Measurements from ENCODE around the gene RHBDD1.
A peak's percentile ranks its signal among the peaks of the same experiment; 100 is the strongest.

The RHBDD1 gene

GRCh38 chr2:226881287-226881686 lies 45.4 kb downstream of the RHBDD1 start:
- peaks cover 0 to 18% of the 10 kb centered on the region in 2 donors for H3K4me1 ChIP-seq (ENCODE audit: control insufficient read depth in 1 of 2, insufficient read depth in 2 of 2, low read length in 2 of 2)
- peaks cover 0 to 5% of the 10 kb centered on the region in 2 donors for H3K9me3 ChIP-seq (ENCODE audit: control insufficient read depth in 1 of 2, low read length in 2 of 2)
- no peak overlapping the region for H3K9ac ChIP-seq (ENCODE audit: low read depth in 1 of 2, low read length in 2 of 2)
- H3K4me3 ChIP-seq (ENCODE audit: low read depth in 1 of 2, low read length in 2 of 2), result no peak overlapping the region
- peaks cover 0 to 4% of the 10 kb centered on the region in 2 donors for H3K36me3 ChIP-seq (ENCODE audit: control insufficient read depth in 1 of 2, insufficient read depth in 2 of 2, low read length in 2 of 2)
- H3K27ac ChIP-seq (ENCODE audit: low read depth, low read length), result no peak overlapping the region
- H3K27me3 ChIP-seq (ENCODE audit: control insufficient read depth in 1 of 2, insufficient read depth in 2 of 2, low read length in 2 of 2), result no peaks in the 10 kb centered on the region

DNA sequence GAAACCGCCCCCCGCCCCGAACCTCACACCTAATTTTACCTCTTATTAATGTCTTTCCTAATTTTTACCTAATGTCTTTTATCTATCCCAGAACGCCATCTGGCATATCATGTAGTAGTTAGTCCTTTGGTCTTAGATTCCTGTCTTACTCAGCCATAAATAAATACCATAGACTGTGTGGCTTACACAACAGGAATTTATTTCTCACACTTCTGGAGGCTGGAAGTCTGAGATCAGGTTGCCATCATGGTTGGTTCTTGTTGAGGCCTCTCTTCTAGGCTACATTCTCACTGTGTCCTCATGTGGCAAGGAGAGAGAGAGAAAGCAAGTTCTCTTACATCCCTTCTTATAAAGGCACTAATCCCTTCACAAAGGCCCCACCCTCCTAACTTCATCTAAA lies 46.8 kb downstream of the RHBDD1 start:
- Histone ChIP-seq H3K9me3 (ENCODE audit: control insufficient read depth in 1 of 2, low read length in 2 of 2) (peaks cover 0 to 5% of the 10 kb centered on the region in 2 donors), H3K27ac (ENCODE audit: low read depth, low read length) (no peak overlapping the region), H3K4me1 (ENCODE audit: control insufficient read depth in 1 of 2, insufficient read depth in 2 of 2, low read length in 2 of 2) (peaks cover 0 to 18% of the 10 kb centered on the region in 2 donors), H3K4me3 (ENCODE audit: low read depth in 1 of 2, low read length in 2 of 2) (no peak overlapping the region), H3K36me3 (ENCODE audit: control insufficient read depth in 1 of 2, insufficient read depth in 2 of 2, low read length in 2 of 2) (peaks cover 0 to 4% of the 10 kb centered on the region in 2 donors), H3K27me3 (ENCODE audit: control insufficient read depth in 1 of 2, insufficient read depth in 2 of 2, low read length in 2 of 2) (no peaks in the 10 kb centered on the region), H3K9ac (ENCODE audit: low read depth in 1 of 2, low read length in 2 of 2) (no peak overlapping the region)

DNA sequence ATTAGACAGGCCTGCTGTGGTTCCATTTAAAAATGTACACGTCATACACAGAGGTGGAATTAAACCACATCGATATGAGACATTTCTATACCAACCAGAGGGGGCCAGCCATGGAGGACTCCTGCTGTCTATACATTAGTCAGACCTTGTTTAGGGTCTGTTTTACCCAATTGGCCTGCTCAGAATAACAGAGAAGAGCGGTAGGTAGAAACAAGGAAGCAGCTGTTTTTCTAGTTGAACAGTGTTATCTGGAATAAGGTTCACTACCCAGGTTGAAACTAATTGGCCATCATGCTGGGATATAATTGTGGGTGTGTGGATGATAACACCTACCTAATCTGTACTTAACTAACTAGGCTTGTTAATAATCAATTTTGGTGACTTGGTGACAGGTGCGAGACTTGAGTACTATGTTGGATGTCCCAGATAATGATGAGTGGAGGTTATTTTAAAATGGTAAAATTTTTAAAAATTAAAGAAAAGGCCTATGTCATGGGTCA lies 47.5 kb downstream of the RHBDD1 start:
- H3K9me3 ChIP-seq (ENCODE audit: control insufficient read depth in 1 of 2, low read length in 2 of 2), result peaks cover 0 to 5% of the 10 kb centered on the region in 2 donors
- no peaks in the 10 kb centered on the region for H3K27me3 ChIP-seq (ENCODE audit: control insufficient read depth in 1 of 2, insufficient read depth in 2 of 2, low read length in 2 of 2)
- peak overlapping the region in 1 of 2 donors; percentile 2 for H3K4me3 ChIP-seq (ENCODE audit: low read depth in 1 of 2, low read length in 2 of 2)
- no peak overlapping the region for H3K9ac ChIP-seq (ENCODE audit: low read depth in 1 of 2, low read length in 2 of 2)
- H3K4me1 ChIP-seq (ENCODE audit: control insufficient read depth in 1 of 2, insufficient read depth in 2 of 2, low read length in 2 of 2), result peaks cover 0 to 18% of the 10 kb centered on the region in 2 donors
- peaks cover 0 to 4% of the 10 kb centered on the region in 2 donors for H3K36me3 ChIP-seq (ENCODE audit: control insufficient read depth in 1 of 2, insufficient read depth in 2 of 2, low read length in 2 of 2)
- no peak overlapping the region for H3K27ac ChIP-seq (ENCODE audit: low read depth, low read length)

- Histone ChIP-seq H3K27me3 (ENCODE audit: control insufficient read depth in 1 of 2, insufficient read depth in 2 of 2, low read length in 2 of 2) (no peaks in the 10 kb centered on the region), H3K9me3 (ENCODE audit: control insufficient read depth in 1 of 2, low read length in 2 of 2) (peaks cover 0 to 5% of the 10 kb centered on the region in 2 donors), H3K4me1 (ENCODE audit: control insufficient read depth in 1 of 2, insufficient read depth in 2 of 2, low read length in 2 of 2) (peaks cover 0 to 21% of the 10 kb centered on the region in 2 donors), H3K4me3 (ENCODE audit: low read depth in 1 of 2, low read length in 2 of 2) (no peak overlapping the region), H3K36me3 (ENCODE audit: control insufficient read depth in 1 of 2, insufficient read depth in 2 of 2, low read length in 2 of 2) (peaks cover 0 to 4% of the 10 kb centered on the region in 2 donors), H3K27ac (ENCODE audit: low read depth, low read length) (no peak overlapping the region), H3K9ac (ENCODE audit: low read depth in 1 of 2, low read length in 2 of 2) (no peak overlapping the region)
Measured at GRCh38 chr2:226884166-226884565, 48.3 kb downstream of the RHBDD1 start.

DNA sequence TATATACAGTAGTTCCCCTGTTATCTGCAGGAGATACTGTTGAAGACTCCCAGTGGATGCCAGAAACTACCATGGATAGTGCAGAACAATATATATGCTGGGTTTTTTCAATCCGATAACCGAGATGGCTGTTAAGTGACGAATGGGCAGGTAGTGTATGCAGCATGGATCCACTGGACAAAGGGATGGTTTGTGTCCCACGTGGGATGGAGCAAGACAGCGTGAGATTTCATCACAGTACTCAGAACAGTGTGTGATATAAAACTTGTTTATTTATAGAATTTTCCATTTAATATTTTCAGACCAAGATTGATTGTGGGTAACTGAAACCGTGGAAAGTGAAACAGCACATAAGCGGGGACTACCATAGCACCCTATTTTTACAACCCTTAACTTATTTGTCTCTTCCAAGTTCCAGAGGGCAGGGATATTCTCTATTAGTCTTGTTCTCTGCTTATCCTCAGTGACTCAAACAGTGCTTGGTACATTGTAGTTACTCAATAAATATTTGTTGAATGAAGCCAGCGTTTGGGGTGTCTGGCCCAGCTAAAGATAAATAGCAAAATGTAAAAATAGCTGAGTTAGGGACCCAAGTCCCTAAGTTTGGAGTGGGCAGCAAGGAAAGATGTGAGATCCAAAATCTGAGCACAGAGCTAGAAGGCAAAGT lies 50.0 kb downstream of the RHBDD1 start:
- no peak overlapping the region for H3K9ac ChIP-seq (ENCODE audit: low read depth in 1 of 2, low read length in 2 of 2)
- peaks cover 0 to 4% of the 10 kb centered on the region in 2 donors for H3K36me3 ChIP-seq (ENCODE audit: control insufficient read depth in 1 of 2, insufficient read depth in 2 of 2, low read length in 2 of 2)

GRCh38 chr2:226887940-226888339 lies 52.1 kb downstream of the RHBDD1 start:
- no peaks in the 10 kb centered on the region for H3K36me3 ChIP-seq (ENCODE audit: control insufficient read depth in 1 of 2, insufficient read depth in 2 of 2, low read length in 2 of 2)
- peaks cover 0 to under 1% of the 10 kb centered on the region in 2 donors for H3K9me3 ChIP-seq (ENCODE audit: control insufficient read depth in 1 of 2, low read length in 2 of 2)
- H3K9ac ChIP-seq (ENCODE audit: low read depth in 1 of 2, low read length in 2 of 2), result no peak overlapping the region
- peaks cover 0 to 21% of the 10 kb centered on the region in 2 donors for H3K4me1 ChIP-seq (ENCODE audit: control insufficient read depth in 1 of 2, insufficient read depth in 2 of 2, low read length in 2 of 2)
- no peak overlapping the region for H3K27ac ChIP-seq (ENCODE audit: low read depth, low read length)
- H3K27me3 ChIP-seq (ENCODE audit: control insufficient read depth in 1 of 2, insufficient read depth in 2 of 2, low read length in 2 of 2), result no peaks in the 10 kb centered on the region
- no peak overlapping the region for H3K4me3 ChIP-seq (ENCODE audit: low read depth in 1 of 2, low read length in 2 of 2)

More for the DNA sequence above, 50.0 kb downstream of the RHBDD1 start:
- Histone ChIP-seq H3K27me3 (ENCODE audit: control insufficient read depth in 1 of 2, insufficient read depth in 2 of 2, low read length in 2 of 2) (no peaks in the 10 kb centered on the region), H3K4me1 (ENCODE audit: control insufficient read depth in 1 of 2, insufficient read depth in 2 of 2, low read length in 2 of 2) (peaks cover 0 to 21% of the 10 kb centered on the region in 2 donors), H3K4me3 (ENCODE audit: low read depth in 1 of 2, low read length in 2 of 2) (no peak overlapping the region), H3K27ac (ENCODE audit: low read depth, low read length) (no peak overlapping the region), H3K9me3 (ENCODE audit: control insufficient read depth in 1 of 2, low read length in 2 of 2) (peaks cover 0 to 5% of the 10 kb centered on the region in 2 donors)

- no peaks in the 10 kb centered on the region for H3K9me3 ChIP-seq (ENCODE audit: control insufficient read depth in 1 of 2, low read length in 2 of 2)
- H3K9ac ChIP-seq (ENCODE audit: low read depth in 1 of 2, low read length in 2 of 2), result no peak overlapping the region
- no peaks in the 10 kb centered on the region for H3K36me3 ChIP-seq (ENCODE audit: control insufficient read depth in 1 of 2, insufficient read depth in 2 of 2, low read length in 2 of 2)
- H3K27ac ChIP-seq (ENCODE audit: low read depth, low read length), result no peak overlapping the region
- no peaks in the 10 kb centered on the region for H3K27me3 ChIP-seq (ENCODE audit: control insufficient read depth in 1 of 2, insufficient read depth in 2 of 2, low read length in 2 of 2)
- no peak overlapping the region for H3K4me3 ChIP-seq (ENCODE audit: low read depth in 1 of 2, low read length in 2 of 2)
- peaks cover 0 to 17% of the 10 kb centered on the region in 2 donors for H3K4me1 ChIP-seq (ENCODE audit: control insufficient read depth in 1 of 2, insufficient read depth in 2 of 2, low read length in 2 of 2)
Measured at GRCh38 chr2:226888378-226888965, 52.6 kb downstream of the RHBDD1 start.

GRCh38 chr2:226888971-226889370 lies 53.1 kb downstream of the RHBDD1 start:
- Histone ChIP-seq H3K9ac (ENCODE audit: low read depth in 1 of 2, low read length in 2 of 2) (no peak overlapping the region), H3K4me3 (ENCODE audit: low read depth in 1 of 2, low read length in 2 of 2) (no peak overlapping the region), H3K36me3 (ENCODE audit: control insufficient read depth in 1 of 2, insufficient read depth in 2 of 2, low read length in 2 of 2) (no peaks in the 10 kb centered on the region), H3K27ac (ENCODE audit: low read depth, low read length) (no peak overlapping the region), H3K9me3 (ENCODE audit: control insufficient read depth in 1 of 2, low read length in 2 of 2) (no peaks in the 10 kb centered on the region), H3K27me3 (ENCODE audit: control insufficient read depth in 1 of 2, insufficient read depth in 2 of 2, low read length in 2 of 2) (no peaks in the 10 kb centered on the region), H3K4me1 (ENCODE audit: control insufficient read depth in 1 of 2, insufficient read depth in 2 of 2, low read length in 2 of 2) (peaks cover 0 to 12% of the 10 kb centered on the region in 2 donors)

GRCh38 chr2:226890286-226890685 lies 54.4 kb downstream of the RHBDD1 start:
- Histone ChIP-seq H3K4me1 (ENCODE audit: control insufficient read depth in 1 of 2, insufficient read depth in 2 of 2, low read length in 2 of 2) (peaks cover 0 to 4% of the 10 kb centered on the region in 2 donors), H3K9me3 (ENCODE audit: control insufficient read depth in 1 of 2, low read length in 2 of 2) (no peaks in the 10 kb centered on the region), H3K9ac (ENCODE audit: low read depth in 1 of 2, low read length in 2 of 2) (no peak overlapping the region), H3K27me3 (ENCODE audit: control insufficient read depth in 1 of 2, insufficient read depth in 2 of 2, low read length in 2 of 2) (no peaks in the 10 kb centered on the region), H3K27ac (ENCODE audit: low read depth, low read length) (no peak overlapping the region), H3K36me3 (ENCODE audit: control insufficient read depth in 1 of 2, insufficient read depth in 2 of 2, low read length in 2 of 2) (no peaks in the 10 kb centered on the region), H3K4me3 (ENCODE audit: low read depth in 1 of 2, low read length in 2 of 2) (no peak overlapping the region)

DNA sequence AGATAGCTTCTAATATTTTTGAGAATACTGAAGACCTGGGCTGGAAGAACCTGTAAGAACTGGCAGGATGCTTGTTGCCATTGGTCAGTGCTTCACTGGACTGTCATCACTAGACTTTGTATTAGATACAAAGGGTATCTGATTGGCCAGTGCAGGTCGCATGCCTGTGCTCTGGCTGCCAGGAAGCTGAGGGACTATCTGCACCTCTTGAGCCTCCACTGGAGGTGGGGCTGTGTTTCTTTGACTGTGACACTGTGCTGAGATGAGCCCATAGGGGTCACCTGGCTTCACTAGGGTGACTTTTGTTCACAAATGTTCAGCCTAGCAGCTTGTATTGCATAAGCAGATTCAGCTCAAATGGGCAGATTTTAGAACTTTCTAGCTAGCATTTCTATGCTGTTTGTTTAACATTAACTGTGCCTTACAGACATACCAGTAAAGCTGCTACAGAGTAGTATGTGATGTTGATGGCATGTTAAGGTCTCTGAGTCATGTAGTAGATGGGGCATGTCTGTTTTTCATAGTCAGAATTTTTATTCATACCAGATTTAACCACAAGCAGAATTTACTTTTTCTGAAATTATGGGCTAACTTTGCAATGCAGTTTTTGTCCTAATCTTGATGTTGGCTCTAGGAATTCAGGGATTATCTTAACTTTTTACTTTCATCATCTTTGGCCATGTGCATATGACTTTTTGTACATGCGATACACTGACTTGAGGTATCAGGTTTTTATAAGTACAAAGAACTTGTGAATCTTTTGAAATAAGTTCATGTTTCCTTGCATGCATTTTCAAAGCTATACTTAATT lies 56.1 kb downstream of the RHBDD1 start:
- peaks cover 0 to under 1% of the 10 kb centered on the region in 2 donors for H3K36me3 ChIP-seq (ENCODE audit: control insufficient read depth in 1 of 2, insufficient read depth in 2 of 2, low read length in 2 of 2)
- H3K4me1 ChIP-seq (ENCODE audit: control insufficient read depth in 1 of 2, insufficient read depth in 2 of 2, low read length in 2 of 2), result peaks cover 0 to 4% of the 10 kb centered on the region in 2 donors
- no peaks in the 10 kb centered on the region for H3K9me3 ChIP-seq (ENCODE audit: control insufficient read depth in 1 of 2, low read length in 2 of 2)
- no peak overlapping the region for H3K9ac ChIP-seq (ENCODE audit: low read depth in 1 of 2, low read length in 2 of 2)
- H3K4me3 ChIP-seq (ENCODE audit: low read depth in 1 of 2, low read length in 2 of 2), result no peak overlapping the region
- H3K27me3 ChIP-seq (ENCODE audit: control insufficient read depth in 1 of 2, insufficient read depth in 2 of 2, low read length in 2 of 2), result no peaks in the 10 kb centered on the region
- no peak overlapping the region for H3K27ac ChIP-seq (ENCODE audit: low read depth, low read length)
